GM21390 (cell line): ENCODE results near the gene CDK7.

ENCODE experiments used
- ATAC-seq: cut with Tn5 transposase; IDR thresholded peaks from one replicate; pipeline ENCODE4 v1.9.1; 2021; ENCODE audit not compliant: unreplicated experiment

CDK7 gene

DNA sequence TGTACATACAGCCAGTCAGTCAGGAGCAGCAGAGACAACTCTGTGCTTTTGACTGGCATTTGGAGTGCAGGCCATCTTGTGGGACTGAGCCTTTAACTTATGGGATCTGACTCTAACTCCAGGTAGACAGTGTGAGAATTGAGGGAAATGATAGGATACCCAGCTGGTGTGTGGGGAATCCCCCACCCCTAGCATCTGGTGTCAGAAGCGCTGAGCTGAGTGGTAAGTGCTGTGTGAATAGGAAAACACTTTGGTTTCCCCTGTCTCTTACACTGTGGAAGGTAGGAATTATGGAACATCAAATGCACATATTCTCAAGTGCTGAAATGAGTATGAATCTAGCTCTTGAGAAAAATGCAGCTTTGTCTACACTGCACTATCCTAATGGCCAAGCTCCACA, 54.0 kb downstream of the CDK7 start:
- no peak for ATAC-seq

- ATAC-seq = no peak
These were observed 57.6 kb downstream of the CDK7 start for GRCh38 chr5:69292306-69292705.

DNA sequence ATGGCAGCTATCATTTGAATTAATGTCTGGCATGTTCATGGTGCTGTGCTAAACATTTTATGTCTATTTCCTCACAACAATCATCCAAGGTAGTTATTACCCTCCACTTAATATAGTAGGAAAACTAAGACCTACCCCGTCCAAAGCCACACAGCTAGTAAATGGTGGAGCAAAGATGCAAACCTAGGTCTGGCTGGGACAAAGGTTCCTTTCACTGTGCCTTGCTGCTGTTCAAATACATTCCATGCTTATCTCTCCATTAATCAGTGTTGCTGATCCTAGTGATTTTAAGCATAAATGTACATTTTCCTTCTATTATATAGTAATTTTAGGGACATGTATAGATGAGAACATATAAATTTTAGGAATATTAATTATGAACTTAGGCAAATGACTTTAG, 59.2 kb downstream of the CDK7 start:
- ATAC-seq = no peak

DNA sequence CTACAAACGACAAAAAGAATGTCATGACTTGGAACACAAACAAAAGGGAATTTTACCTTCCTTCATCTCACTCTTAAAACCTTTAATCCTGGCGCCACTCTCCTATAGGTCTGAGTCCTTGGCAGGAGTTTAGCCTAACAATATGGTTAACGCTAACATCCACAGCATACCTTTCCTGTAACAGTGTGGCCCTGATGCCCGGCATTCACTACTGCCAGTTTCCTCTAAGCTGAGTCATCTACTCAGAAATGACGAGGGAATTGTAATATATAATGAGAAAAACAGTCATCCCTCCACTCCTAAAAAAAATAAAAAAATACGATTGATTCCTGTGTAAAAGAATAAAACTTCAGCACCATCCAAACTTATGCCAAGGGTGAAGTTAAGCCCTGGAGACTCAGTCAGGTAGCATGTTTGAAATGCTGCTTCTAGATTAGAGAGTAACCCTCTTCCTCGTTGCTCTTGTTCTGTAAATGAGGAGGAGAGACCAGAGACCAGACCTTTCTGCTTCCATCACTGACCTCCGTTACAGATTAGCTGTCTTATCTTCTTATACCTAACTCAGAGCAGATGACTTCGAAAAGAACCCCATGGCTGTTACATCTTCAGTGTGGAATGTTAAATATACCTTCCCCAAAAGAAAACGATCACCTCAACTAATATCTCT, 60.5 kb downstream of the CDK7 start:
- no peak for ATAC-seq

DNA sequence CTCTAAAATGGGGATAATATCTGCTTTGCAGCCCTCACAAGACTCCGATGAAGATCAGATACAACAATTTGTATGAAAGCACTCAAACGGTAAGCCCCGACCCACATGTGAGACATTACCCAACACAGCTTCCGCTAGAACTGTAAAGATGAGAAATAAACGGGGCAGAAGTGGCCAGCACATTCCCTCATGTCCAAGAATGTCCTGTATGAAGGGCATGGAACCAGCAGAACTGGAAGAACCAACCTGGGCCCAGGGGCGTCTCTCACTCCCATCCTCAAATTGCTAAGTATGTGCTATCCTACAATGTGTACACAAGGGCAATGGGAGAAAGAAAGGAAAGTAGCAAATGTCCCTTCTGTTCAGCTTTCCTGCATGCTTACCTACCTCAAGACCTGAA, 64.9 kb downstream of the CDK7 start:
- ATAC-seq = no peak

- ATAC-seq = no peak
These were observed 66.0 kb downstream of the CDK7 start for GRCh38 chr5:69300537-69301203.

DNA sequence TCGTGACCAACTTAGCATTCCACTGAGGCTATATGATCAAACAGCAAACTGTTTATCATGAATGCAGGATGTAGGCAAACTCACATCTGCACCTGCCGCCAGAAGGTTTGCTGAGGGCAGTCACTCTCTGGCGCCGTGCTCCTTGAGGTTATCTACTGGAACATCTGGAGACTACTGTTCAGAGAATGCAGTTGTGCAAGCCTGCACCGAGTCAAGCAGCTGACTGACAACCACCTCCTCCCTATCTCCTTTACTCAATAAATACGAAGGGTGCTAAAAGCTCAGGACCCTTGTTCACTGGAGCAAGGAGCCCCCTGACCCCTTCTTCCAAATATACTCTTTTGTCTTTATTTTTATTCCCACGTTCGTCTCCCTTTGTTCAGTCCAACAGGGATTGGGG, 70.8 kb downstream of the CDK7 start:
- ATAC-seq = no peak

GRCh38 chr5:69308046-69308553, 73.4 kb downstream of the CDK7 start:
- no peak for ATAC-seq

DNA sequence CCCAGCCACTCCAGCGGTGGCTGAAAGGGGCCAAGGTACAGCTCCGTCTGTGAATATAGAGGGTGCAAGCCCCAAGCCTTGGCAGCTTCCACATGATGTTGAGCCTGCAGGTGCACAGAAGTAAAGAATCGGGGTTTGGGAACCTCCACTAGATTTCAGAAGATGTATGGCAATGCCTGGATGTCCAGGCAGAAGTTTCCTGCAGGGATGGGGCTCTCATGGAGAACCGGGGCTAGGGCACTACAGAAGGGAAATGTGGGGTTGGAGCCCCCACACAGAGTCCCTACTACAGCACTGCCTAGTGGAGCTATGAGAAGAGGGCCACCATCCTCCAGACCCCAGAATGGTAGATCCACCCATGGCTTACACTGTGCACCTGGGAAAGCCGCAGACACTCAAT, 74.7 kb downstream of the CDK7 start:
- no peak for ATAC-seq

GRCh38 chr5:69312459-69313160, 77.9 kb downstream of the CDK7 start:
- no peak for ATAC-seq

GRCh38 chr5:69313428-69313827, 78.7 kb downstream of the CDK7 start:
- no peak for ATAC-seq

- no peak for ATAC-seq
These were observed 81.3 kb downstream of the CDK7 start for GRCh38 chr5:69315972-69316371.

- no peak for ATAC-seq
These were observed 82.7 kb downstream of the CDK7 start for GRCh38 chr5:69317391-69317790.

- no peak for ATAC-seq
These were observed 91.7 kb downstream of the CDK7 start for GRCh38 chr5:69326365-69326764.
